ENCODE measurements around the gene BICC1. TPM values are rescaled to one million over a fixed set of nuclear protein-coding genes. Genes with fewer than 3 reads are reported as not detected.
"Not testable (repeated sequence)": the region's sequence is repeated elsewhere in the genome, so short reads cannot be mapped to it uniquely, and the experiment has no call there.

BICC1 gene
- polyA plus RNA-seq, 1 donor from 2014 or later: not detected

DNA sequence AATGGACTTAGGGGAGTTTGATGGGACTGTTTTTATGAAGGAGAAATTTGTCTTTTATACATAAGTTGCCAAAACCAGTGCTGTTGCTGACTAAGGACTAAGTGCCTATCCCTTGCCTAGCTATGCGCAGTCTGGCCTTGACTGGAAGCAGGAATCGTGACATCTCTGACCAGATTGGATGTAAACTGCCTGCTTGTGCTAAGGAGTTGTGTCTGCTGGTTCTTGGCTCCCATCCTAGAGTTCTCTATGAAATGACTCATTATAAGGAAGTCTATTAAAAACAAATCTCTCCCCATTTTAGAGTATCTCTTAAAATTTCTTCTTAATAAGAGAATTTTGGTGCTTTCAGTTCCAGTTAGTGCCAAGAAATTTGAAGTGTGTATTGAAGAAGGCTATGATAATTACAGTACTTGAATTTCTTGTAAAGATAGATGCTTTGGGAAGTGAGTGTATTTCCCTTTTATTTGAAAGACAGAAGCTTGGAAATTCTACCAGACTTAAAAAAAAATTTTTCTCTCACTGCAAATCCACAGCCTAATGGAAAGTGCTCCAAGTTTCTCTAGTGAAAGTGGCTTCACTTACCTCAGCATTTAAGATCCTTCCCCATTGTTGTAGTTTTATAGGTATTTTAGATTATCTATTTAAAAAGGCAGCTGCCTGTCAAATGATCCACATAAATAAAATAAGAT lies 77.6 kb downstream of the BICC1 start:
- Mint-ChIP-seq H3K4me3 (no peak overlapping the region), H3K27me3 (peaks cover 2% of the 10 kb centered on the region), H3K4me1 (no peaks in the 10 kb centered on the region), H3K27ac (no peak overlapping the region), H3K36me3 (peaks cover 2% of the 10 kb centered on the region), H3K9me3 (peaks cover 0 to 4% (median under 1%) of the 10 kb centered on the region in 3 donors)

DNA sequence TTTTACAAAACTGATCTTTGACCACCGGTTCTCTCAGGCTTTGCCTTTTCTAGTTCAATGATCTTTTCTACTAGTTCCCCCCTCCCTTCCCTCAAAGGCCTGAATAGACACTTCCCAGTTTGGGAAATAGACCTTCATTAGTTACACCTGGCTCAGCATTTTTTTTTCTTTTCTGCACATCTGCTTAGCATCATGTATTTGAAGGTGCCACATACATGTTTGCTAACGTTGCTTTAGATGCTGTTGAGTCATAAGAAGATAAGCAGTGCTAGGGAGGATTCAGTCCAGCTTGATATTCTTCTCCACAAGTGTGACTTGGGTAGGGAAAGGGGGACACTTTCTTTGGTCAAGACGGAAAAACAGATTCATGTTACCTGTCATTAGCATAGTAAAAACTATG lies 78.3 kb downstream of the BICC1 start:
- no peaks in the 10 kb centered on the region for H3K4me1 Mint-ChIP-seq
- H3K36me3 Mint-ChIP-seq: peaks cover 2% of the 10 kb centered on the region
- H3K27me3 Mint-ChIP-seq: peaks cover 2% of the 10 kb centered on the region
- H3K4me3 Mint-ChIP-seq: no peak overlapping the region
- H3K27ac Mint-ChIP-seq: no peak overlapping the region
- H3K9me3 Mint-ChIP-seq: peaks cover 0 to 5% (median 4%) of the 10 kb centered on the region in 3 donors

DNA sequence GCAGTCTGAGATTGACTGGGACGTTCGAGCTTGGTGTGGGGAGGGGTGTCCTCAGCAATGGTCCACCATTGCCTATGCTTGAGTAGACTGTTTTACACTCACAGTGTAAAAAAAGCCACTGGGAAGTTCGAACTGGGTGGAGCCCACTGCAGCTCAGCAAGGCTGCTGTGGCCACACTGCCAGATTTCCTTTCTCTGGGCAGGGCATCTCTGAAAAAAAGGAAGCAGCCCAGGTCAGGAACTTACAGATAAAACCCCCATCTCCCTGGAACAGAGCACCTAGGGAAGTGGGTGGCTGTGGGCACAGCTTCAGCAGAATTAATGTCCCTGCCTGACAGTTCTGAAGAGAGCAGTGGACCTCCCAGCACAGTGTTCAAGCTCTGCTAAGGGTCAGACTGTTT lies 80.3 kb downstream of the BICC1 start:
- Mint-ChIP-seq H3K4me1 (no peaks in the 10 kb centered on the region), H3K9me3 (peaks cover 4 to 14% (median 4%) of the 10 kb centered on the region in 3 donors), H3K27me3 (peaks cover 2% of the 10 kb centered on the region), H3K27ac (no peak overlapping the region), H3K4me3 (no peak overlapping the region), H3K36me3 (peaks cover 2% of the 10 kb centered on the region)

DNA sequence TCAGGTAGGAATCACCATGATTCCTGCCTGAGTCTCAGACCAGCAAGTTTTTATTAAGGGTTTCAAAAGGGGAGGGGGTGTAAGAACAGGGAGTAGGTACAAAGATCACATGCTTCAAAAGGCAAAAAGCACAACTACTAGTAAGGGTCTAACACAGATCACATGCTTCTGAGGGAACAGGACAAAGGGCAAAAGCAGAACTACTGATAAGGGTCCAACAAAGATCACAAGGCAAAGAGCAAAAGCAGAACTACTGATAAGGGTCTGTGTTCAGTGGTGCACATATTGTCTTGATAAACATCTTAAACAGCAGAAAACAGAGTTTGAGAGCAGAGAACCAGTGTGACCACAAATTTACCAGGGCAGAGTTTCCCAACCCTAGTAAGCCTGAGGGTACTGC lies 84.5 kb downstream of the BICC1 start:
- not testable (repeated sequence) for H3K27ac Mint-ChIP-seq, H3K4me1 Mint-ChIP-seq, H3K27me3 Mint-ChIP-seq, H3K36me3 Mint-ChIP-seq
- Mint-ChIP-seq H3K9me3 (peaks cover 2 to 16% (median 5%) of the 10 kb centered on the region in 3 donors), H3K4me3 (peak overlapping the region in 1 of 4 donors; percentile 61)

DNA sequence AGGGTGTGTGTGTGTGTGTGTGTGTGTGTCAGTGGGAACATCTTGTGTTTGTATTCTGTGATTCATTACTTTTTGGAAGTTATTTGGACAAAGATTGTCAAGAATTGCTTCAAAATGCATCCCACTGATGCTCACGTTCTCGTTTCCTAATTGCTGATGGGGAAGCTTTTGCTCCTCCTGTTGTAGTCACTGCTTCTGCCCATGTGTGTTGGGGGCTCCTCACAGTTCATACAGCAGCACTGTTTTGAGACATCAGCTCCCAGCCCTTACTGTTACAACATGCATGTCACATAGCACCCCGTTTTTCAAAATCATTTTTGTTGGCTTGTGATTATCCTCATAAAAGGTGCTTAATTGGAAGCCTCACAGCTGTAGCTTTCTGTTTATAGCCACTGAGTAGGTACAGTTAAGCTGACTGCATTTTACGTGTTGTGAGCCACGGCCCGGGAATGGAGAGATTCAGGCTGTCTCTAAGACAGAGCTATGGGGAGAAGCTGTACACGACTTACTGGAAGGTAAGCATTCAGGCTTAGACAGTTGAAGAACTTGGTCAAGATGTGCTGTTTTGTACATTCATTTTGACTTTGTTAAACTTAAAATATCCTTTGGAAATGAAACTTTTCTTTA lies 87.4 kb downstream of the BICC1 start:
- H3K4me3 Mint-ChIP-seq: no peak overlapping the region
- H3K27ac Mint-ChIP-seq: no peak overlapping the region
- H3K9me3 Mint-ChIP-seq: peaks cover 2 to 19% (median 5%) of the 10 kb centered on the region in 3 donors
- no peaks in the 10 kb centered on the region for H3K36me3 Mint-ChIP-seq
- H3K27me3 Mint-ChIP-seq: no peaks in the 10 kb centered on the region
- H3K4me1 Mint-ChIP-seq: no peaks in the 10 kb centered on the region

DNA sequence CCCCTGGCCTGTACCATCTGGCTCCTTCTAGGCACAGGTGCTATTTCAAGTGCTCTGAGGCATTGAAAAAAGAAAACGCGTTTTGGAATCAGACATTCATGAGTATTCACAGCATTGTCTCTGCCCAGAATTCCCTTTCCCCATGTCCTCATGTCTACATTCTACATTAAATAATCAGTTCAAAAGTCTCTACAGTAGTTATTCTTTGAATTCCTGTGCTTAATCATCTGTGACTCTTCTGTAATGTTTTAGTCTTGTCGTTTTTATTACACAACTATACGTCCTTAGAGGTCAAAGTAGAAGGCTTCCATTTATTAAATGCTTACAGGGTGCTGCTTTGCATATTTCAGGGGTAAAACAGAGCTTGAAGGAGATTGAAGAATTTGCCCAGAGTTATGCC lies 95.7 kb downstream of the BICC1 start:
- Mint-ChIP-seq H3K9me3 (peaks cover 0 to 10% (median 0%) of the 10 kb centered on the region in 3 donors), H3K4me1 (no peaks in the 10 kb centered on the region), H3K27ac (no peak overlapping the region), H3K27me3 (peaks cover 3% of the 10 kb centered on the region), H3K4me3 (no peak overlapping the region), H3K36me3 (no peaks in the 10 kb centered on the region)

DNA sequence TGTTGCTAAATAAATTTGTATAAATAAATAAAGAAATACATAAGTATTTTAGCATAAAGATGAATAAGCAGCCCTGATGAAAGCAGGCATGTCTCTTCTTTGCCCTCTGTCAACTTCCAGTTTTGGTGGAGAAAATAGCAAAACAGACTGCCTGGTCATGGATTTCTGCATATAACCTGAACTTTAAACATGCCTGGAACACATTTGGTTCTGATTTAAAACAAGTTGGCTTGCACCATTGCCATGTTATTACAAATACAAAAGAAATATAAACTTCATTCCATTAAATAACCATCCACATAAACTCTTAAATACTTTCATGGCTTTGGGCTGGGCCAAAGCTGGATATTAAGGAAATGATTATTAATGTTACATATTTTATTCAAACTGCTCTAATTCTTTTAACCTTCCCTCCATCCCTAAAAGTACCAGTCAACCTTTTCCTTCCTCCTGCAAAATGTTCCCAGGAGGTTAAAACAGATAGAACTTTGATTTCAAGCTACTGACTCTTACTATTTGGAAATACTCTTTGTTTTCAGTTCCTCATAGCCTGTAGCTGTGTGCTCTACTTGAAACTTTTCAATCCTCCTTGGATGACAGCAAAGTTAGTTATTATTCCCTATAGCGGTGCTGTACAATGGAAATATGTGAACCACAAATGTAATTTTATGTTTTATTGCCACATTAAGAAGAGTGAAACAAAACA lies 96.3 kb downstream of the BICC1 start:
- H3K36me3 Mint-ChIP-seq: no peaks in the 10 kb centered on the region
- H3K9me3 Mint-ChIP-seq: peaks cover 0 to 9% (median 0%) of the 10 kb centered on the region in 3 donors
- H3K4me1 Mint-ChIP-seq: no peaks in the 10 kb centered on the region
- no peak overlapping the region for H3K4me3 Mint-ChIP-seq
- H3K27ac Mint-ChIP-seq: no peak overlapping the region
- peaks cover 3% of the 10 kb centered on the region for H3K27me3 Mint-ChIP-seq

DNA sequence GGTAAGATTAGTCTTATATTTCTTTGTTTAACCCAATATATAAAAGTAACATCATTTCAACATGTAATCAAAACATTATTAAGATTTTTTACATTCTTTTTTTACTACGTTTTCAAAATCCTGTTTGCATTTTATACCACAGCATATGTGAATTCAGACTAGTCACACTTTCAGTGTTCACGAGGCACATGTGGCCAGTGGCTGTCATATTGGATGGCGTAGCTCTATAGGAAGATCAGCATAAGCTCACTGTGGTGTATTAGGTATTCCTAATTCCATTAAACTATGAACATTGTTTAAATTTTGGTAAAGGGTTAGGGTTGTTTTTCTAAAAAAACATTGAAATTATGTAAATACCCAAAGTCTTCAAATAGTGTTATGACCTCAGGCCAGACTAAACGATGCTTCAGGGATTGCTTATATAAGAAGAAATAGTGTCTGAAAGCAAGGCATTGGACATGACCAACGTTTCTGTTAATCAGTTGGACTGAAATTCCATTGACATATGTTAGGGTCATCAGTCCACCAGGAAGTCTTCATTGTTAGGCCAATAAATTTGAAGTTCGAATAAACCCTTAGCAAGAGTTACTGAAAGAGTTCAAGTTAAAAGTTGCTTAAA lies 97.0 kb downstream of the BICC1 start:
- Mint-ChIP-seq H3K36me3 (no peaks in the 10 kb centered on the region), H3K4me3 (no peak overlapping the region), H3K9me3 (peaks cover 0 to 9% (median 0%) of the 10 kb centered on the region in 3 donors), H3K27ac (no peak overlapping the region), H3K4me1 (no peaks in the 10 kb centered on the region), H3K27me3 (peaks cover 3% of the 10 kb centered on the region)

DNA sequence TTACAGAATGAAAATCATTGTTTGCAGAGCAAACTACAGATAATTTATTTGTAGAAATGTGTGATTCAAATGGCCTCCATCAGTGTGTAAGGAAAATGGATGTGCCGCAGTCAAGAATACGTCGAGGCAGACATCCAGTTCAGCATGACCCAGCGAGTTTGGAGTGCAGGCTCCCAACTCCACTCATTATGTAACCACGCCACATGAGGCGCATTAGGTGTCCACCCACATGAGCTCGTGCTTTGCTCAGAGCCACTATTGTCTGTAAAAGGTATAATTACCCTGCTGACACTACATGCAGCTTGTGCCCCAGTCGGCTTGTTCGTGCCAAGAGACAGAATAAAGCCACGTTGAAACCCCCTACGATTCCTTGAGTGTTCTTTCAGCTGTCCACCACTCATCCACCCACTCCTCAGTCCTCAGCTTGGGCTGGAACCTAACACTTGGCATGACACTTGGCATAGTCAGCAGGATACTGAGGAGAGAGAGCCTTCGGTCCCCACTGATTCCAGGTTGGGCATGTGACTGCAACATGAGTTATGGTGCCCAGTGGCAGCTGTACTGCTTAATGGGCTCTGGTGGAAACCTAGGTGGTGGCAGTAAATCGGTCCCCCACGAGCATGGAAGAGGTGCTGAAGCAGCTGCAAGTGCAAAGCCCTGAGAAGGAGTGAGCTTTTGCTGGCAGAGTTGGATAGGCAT lies 102.7 kb downstream of the BICC1 start:
- Mint-ChIP-seq H3K4me1 (no peaks in the 10 kb centered on the region), H3K9me3 (no peaks in the 10 kb centered on the region), H3K27me3 (no peaks in the 10 kb centered on the region), H3K27ac (no peak overlapping the region), H3K4me3 (no peak overlapping the region), H3K36me3 (no peaks in the 10 kb centered on the region)

DNA sequence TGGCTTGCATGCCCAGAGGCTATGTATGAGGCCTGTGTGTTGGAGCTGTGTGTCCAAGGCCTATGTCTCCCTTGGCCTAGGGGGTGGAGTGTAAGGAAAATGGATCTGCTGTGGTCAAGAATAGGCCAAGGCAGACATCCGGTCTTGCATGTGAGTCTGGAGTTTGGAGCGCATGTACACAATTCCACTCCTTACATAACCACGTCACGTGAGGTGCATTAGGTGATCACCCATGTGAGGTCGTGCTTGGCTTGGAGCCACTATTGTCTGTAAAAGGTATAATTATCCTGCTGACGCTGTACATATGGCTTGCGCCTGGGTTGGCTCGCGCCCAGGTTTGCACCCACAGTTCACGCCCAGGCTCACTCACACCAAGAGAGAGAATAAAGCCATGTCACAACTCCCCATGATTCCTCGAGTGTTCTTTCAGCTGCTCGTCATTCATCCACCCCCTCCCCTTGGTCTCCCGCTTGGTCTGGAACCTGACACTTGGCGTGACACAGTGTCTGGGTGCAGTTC lies 105.5 kb downstream of the BICC1 start:
- no peak overlapping the region for H3K4me3 Mint-ChIP-seq
- H3K4me1 Mint-ChIP-seq: no peaks in the 10 kb centered on the region
- H3K27ac Mint-ChIP-seq: no peak overlapping the region
- peaks cover 2% of the 10 kb centered on the region for H3K27me3 Mint-ChIP-seq
- H3K36me3 Mint-ChIP-seq: no peaks in the 10 kb centered on the region
- H3K9me3 Mint-ChIP-seq: no peaks in the 10 kb centered on the region

DNA sequence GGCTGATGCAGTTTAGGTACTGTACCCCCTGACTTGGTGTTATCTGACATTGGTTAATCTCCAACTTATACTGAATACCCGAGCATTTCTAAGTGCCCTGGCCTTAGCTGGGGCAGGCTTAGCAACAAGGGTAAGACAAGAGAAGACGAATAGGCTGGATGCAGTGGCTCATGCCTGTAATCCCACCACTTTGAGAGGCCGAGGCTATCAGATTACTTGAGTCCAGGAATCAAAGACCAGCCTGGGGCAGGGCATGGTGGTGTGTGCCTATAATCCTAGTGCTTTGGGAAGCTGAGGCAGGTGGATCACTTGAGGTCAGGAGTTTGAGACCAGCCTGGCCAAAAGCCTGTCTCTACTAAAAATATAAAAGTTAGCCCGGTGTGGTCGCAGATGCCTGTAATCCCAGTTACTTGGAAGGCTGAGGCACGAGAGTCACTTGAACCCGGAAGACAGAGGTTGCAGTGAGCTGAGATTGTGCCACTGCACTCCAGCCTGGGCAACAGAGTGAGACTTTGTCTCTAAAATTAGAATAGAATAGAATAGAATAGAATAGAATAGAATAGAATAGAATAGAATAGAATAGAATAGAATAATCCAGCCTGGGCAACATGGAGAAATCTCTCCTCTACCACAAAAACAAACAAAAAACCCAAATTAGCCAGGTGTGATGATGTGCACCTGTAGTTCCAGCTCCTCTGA lies 108.9 kb downstream of the BICC1 start:
- Mint-ChIP-seq H3K4me1 (no peaks in the 10 kb centered on the region), H3K27ac (no peak overlapping the region), H3K4me3 (no peak overlapping the region), H3K27me3 (peaks cover 2% of the 10 kb centered on the region), H3K36me3 (no peaks in the 10 kb centered on the region), H3K9me3 (no peaks in the 10 kb centered on the region)

DNA sequence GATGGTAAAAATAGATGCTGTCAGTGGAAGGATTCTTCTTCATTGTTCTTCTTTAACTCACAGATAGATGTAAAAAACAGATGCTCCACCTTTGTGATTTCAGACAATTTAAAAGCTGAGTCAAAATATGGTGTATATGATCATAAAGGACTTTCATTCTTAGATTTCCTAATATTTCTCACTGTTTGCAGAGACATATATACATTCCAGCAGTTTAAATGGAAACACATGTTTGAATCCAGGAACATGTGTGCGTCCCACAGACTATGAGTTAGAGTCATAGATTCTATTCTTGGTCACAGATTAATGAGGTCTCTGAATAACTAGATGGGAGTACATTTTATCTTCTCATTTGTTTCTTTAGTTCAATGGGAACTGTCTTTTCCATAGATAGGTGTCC lies 109.6 kb downstream of the BICC1 start:
- no peaks in the 10 kb centered on the region for H3K36me3 Mint-ChIP-seq
- no peaks in the 10 kb centered on the region for H3K4me1 Mint-ChIP-seq
- H3K4me3 Mint-ChIP-seq: no peak overlapping the region
- peaks cover 2% of the 10 kb centered on the region for H3K27me3 Mint-ChIP-seq
- H3K27ac Mint-ChIP-seq: no peak overlapping the region
- H3K9me3 Mint-ChIP-seq: no peaks in the 10 kb centered on the region

DNA sequence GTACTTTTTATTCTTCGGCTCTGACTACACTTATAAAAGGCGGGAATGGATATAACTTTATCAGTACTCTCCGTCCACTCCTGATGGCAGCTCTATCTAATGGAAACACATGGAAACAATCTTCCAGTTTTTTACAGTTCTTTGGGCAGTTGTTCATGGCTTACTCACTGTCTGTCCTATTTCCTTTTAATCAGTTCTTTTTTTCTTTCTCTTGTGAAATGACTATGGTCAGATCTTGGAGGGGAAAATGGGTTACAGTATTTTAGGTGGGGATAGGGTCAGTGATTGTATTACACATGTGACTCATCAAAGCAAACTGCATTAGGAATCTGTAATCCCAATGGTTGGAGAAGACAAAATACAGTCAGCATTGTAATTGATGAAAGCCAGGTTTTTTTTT lies 112.4 kb downstream of the BICC1 start:
- Mint-ChIP-seq H3K4me3 (no peak overlapping the region), H3K9me3 (no peaks in the 10 kb centered on the region), H3K27me3 (peaks cover 2% of the 10 kb centered on the region), H3K27ac (no peak overlapping the region), H3K4me1 (no peaks in the 10 kb centered on the region), H3K36me3 (no peaks in the 10 kb centered on the region)

DNA sequence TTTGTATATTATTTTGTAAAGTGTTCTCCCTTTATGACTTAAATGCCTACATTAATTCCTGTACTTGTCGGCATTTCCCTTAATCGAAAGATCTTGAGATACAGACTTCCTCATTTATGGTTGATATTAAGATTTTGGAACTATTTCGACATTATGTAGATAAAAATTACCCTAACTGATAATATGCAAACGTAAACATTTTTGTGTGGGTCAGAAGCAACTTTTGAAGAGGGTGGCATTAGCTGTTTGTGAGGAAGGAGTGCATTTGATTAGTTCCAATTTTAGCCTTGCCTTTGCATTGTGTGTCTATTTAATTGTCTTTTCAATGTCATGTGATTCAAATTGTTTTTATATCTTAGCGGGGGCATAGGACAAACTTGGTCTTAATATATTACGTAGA lies 114.7 kb downstream of the BICC1 start:
- H3K36me3 Mint-ChIP-seq: no peaks in the 10 kb centered on the region
- no peaks in the 10 kb centered on the region for H3K4me1 Mint-ChIP-seq
- no peak overlapping the region for H3K27ac Mint-ChIP-seq
- no peaks in the 10 kb centered on the region for H3K9me3 Mint-ChIP-seq
- H3K27me3 Mint-ChIP-seq: no peaks in the 10 kb centered on the region
- no peak overlapping the region for H3K4me3 Mint-ChIP-seq
